Measurements from ENCODE around the gene FTO.

Gene FTO

GRCh38 chr16:53964145-53964790 lies 260.3 kb downstream of the FTO start:
- H3K9me3 ChIP-seq (ENCODE audit: control insufficient read depth, low read length), result no peaks in the 10 kb centered on the region
- no peak overlapping the region for H3K4me3 ChIP-seq (ENCODE audit: low read depth, low read length)
- H2AFZ ChIP-seq, result no peak overlapping the region
- H3K36me3 ChIP-seq (ENCODE audit: control insufficient read depth, insufficient read depth, low read length), result no peaks in the 10 kb centered on the region
- no peaks in the 10 kb centered on the region for H3K27me3 ChIP-seq (ENCODE audit: control insufficient read depth, insufficient read depth, low read length)
- no peak for TF ChIP-seq CTCF (IDR thresholded peaks at IDR 0.05)
- H3K79me2 ChIP-seq, result peaks cover 2% of the 10 kb centered on the region
- H3K9ac ChIP-seq, result no peak overlapping the region
- H3K4me2 ChIP-seq (ENCODE audit: low read length), result no peak overlapping the region
- H3K27ac ChIP-seq, result no peak overlapping the region
- no peaks in the 10 kb centered on the region for H3K4me1 ChIP-seq

DNA sequence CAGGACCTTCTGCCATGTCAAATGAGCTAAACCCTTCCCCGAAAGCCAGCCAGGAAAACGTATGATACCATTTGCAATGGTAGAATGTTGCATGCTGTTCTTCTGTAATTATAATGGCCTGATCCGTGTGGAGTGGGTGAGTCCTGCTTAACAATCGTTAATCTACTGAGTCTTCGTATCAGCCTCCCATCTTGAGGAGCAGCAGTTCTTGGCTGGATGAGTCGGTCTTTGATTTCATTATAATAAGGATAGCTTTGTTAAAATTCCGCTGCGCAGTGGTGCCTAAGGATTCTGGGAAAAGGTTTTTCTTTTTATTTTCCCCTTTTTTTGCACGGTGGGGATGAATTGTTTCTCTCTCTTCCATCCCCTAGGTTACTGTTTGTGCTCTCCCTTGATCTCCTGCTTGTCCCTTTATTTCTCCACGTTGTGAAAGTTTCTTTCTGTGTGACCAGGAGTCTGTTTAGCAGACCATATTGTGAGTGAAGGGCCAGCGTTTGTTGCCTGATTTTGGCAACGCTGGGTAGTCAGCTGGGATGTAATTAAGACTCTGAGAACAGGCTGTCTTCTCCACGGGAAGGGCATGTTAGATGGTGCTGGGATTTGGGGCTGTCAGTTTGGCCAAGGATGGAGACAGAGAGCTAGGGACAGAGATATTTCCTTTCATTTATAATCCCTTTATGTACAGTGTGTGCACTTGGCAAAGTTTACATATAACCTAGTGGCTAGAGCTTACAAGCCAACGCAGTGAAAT lies 263.0 kb downstream of the FTO start:
- H3K36me3 ChIP-seq (ENCODE audit: control insufficient read depth, insufficient read depth, low read length), result no peaks in the 10 kb centered on the region
- no peak overlapping the region for H3K27ac ChIP-seq
- no peak overlapping the region for H3K9ac ChIP-seq
- no peak overlapping the region for H3K4me2 ChIP-seq (ENCODE audit: low read length)
- H2AFZ ChIP-seq, result no peak overlapping the region
- H3K27me3 ChIP-seq (ENCODE audit: control insufficient read depth, insufficient read depth, low read length), result no peaks in the 10 kb centered on the region
- no peaks in the 10 kb centered on the region for H3K9me3 ChIP-seq (ENCODE audit: control insufficient read depth, low read length)
- H3K79me2 ChIP-seq, result peaks cover 1% of the 10 kb centered on the region
- TF ChIP-seq CTCF (IDR thresholded peaks at IDR 0.05), result no peak
- H3K4me1 ChIP-seq, result no peaks in the 10 kb centered on the region
- H3K4me3 ChIP-seq (ENCODE audit: low read depth, low read length), result no peak overlapping the region

DNA sequence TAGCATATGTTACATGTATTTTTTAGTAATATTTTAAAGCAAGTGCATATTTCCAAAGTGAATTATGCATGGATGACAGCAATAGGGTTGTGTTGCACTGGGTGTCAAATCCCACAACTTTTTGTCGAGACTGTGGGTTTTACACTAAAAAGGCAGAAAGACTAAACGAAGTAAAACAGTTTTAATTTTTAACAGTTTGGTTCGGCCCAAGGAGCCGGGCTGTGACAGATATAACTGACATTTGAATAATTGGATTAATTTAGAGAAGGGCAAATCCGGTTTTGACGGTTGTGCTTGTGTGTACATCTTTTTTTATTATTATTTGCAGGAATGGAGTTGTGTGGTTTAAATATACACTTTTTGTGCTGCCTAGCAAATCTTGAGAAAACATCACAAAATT lies 263.6 kb downstream of the FTO start:
- Histone ChIP-seq H3K4me1 (no peaks in the 10 kb centered on the region), H3K36me3 (ENCODE audit: control insufficient read depth, insufficient read depth, low read length) (no peaks in the 10 kb centered on the region), H3K4me3 (ENCODE audit: low read depth, low read length) (no peak overlapping the region), H3K27ac (no peak overlapping the region), H3K4me2 (ENCODE audit: low read length) (no peak overlapping the region), H3K27me3 (ENCODE audit: control insufficient read depth, insufficient read depth, low read length) (no peaks in the 10 kb centered on the region), H3K9me3 (ENCODE audit: control insufficient read depth, low read length) (no peaks in the 10 kb centered on the region), H3K79me2 (peaks cover 2% of the 10 kb centered on the region), H2AFZ (no peak overlapping the region), H3K9ac (no peak overlapping the region)
- TF ChIP-seq CTCF (IDR thresholded peaks at IDR 0.05), result no peak

GRCh38 chr16:53968454-53968853 lies 264.5 kb downstream of the FTO start:
- no peak overlapping the region for H3K27ac ChIP-seq

More at GRCh38 chr16:53968454-53968853, 264.5 kb downstream of the FTO start:
- H3K4me1 ChIP-seq, result no peaks in the 10 kb centered on the region
- no peak for TF ChIP-seq CTCF (IDR thresholded peaks at IDR 0.05)
- no peak overlapping the region for H3K9ac ChIP-seq
- no peak overlapping the region for H3K4me3 ChIP-seq (ENCODE audit: low read depth, low read length)
- no peaks in the 10 kb centered on the region for H3K9me3 ChIP-seq (ENCODE audit: control insufficient read depth, low read length)
- H2AFZ ChIP-seq, result no peak overlapping the region
- H3K79me2 ChIP-seq, result peaks cover 2% of the 10 kb centered on the region
- no peaks in the 10 kb centered on the region for H3K36me3 ChIP-seq (ENCODE audit: control insufficient read depth, insufficient read depth, low read length)
- no peaks in the 10 kb centered on the region for H3K27me3 ChIP-seq (ENCODE audit: control insufficient read depth, insufficient read depth, low read length)
- H3K4me2 ChIP-seq (ENCODE audit: low read length), result no peak overlapping the region

Data from parathyroid adenoma (tissue), 2 donors.